ENCODE measurements around the gene FAF2. TPM values are rescaled to one million over a fixed set of nuclear protein-coding genes. Genes with fewer than 3 reads are reported as not detected.

The FAF2 gene
- total and polyA plus RNA-seq, 2 donors (not counting 3 experiments of a cell fraction or from before 2014, with no cell fraction given) = 27.9 to 43.5 TPM

DNA sequence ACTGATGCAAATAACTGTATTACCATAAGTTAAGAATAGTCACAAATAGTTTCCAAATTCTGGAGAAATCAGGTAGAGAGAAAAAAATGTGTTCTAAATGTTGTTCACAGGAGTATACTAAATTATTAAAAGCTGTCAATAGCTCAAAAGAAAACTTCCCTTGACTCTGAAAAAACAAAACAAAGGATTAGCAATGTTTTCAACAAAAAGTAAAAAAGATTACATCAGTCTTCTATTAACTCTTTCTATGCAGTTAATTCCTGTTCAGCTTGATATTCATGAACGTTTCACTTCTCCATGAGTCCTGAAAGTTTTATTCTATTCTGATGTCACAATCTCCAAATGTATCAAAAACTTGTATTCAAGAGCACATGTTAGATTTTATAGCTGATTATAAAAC, 22.4 kb upstream of the FAF2 start:
- dilution Hi-C loops (cut with MboI; ENCODE audit: extremely low pct_ligation_motif_present, low sequenced_read_pairs) (no loop called here), intact Hi-C loops (cut with micrococcal nuclease) (no loop called here)
- no TSS peak for BruUV-seq (replicated peaks)
- Histone ChIP-seq H3K9me3 (replicated peaks; ENCODE audit: control insufficient read depth, insufficient read depth, low read length) (no peaks in the 10 kb centered on the region), H3K4me2 (ENCODE audit: insufficient read depth, low read length) (no peak overlapping the region), H3K9ac (replicated peaks; ENCODE audit: extremely low read depth, insufficient read depth, low read length) (no peak overlapping the region), H3K4me1 (ENCODE audit: control insufficient read depth, extremely low read depth, insufficient read depth, low read length) (peaks cover 14% of the 10 kb centered on the region), H3K27ac (ENCODE audit: insufficient read depth, low read depth, low read length) (no peak overlapping the region), H3K9me1 (replicated peaks; ENCODE audit: control insufficient read depth, extremely low read depth, insufficient read depth, low read length) (no peaks in the 10 kb centered on the region), H4K20me1 (replicated peaks; ENCODE audit: control insufficient read depth, extremely low read depth, insufficient read depth, low read length) (no peaks in the 10 kb centered on the region), H3K4me3 (replicated peaks in 1 of 3; ENCODE audit: insufficient read depth in 1 of 3, low read depth in 1 of 3, low read length in 3 of 3) (no peak overlapping the region), H3K36me3 (ENCODE audit: control insufficient read depth in 2 of 2, extremely low read depth in 1 of 2, insufficient read depth in 2 of 2, low read length in 2 of 2) (no peaks in the 10 kb centered on the region), H3K27me3 (ENCODE audit: control insufficient read depth in 2 of 2, insufficient read depth in 2 of 2, low read length in 2 of 2) (no peaks in the 10 kb centered on the region), H3K79me2 (ENCODE audit: control insufficient read depth, insufficient read depth, low read length) (no peaks in the 10 kb centered on the region), H2AFZ (ENCODE audit: low read depth, low read length) (no peak overlapping the region)
- FAIRE-seq (no peak), DNase-seq (ENCODE audit: low read depth, low spot score) (no peak)
- CTCF ChIA-PET = no interaction called here
- TF ChIP-seq POLR2A (IDR thresholded peaks at IDR 0.05; ENCODE audit: low read depth, low read length) (no peak), POLR2AphosphoS5 (IDR thresholded peaks at IDR 0.05; ENCODE audit: insufficient read depth, low read depth, low read length) (no peak), EZH2 (IDR thresholded peaks at IDR 0.05; ENCODE audit: borderline replicate concordance, low read depth, low read length, severe bottlenecking) (no peak)
- TF ChIP-seq, protein P1, sequence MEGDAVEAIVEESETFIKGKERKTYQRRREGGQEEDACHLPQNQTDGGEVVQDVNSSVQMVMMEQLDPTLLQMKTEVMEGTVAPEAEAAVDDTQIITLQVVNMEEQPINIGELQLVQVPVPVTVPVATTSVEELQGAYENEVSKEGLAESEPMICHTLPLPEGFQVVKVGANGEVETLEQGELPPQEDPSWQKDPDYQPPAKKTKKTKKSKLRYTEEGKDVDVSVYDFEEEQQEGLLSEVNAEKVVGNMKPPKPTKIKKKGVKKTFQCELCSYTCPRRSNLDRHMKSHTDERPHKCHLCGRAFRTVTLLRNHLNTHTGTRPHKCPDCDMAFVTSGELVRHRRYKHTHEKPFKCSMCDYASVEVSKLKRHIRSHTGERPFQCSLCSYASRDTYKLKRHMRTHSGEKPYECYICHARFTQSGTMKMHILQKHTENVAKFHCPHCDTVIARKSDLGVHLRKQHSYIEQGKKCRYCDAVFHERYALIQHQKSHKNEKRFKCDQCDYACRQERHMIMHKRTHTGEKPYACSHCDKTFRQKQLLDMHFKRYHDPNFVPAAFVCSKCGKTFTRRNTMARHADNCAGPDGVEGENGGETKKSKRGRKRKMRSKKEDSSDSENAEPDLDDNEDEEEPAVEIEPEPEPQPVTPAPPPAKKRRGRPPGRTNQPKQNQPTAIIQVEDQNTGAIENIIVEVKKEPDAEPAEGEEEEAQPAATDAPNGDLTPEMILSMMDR (IDR thresholded peaks at IDR 0.05; ENCODE audit: extremely low read depth in 1 of 2, insufficient read depth in 1 of 2, low read depth in 1 of 2, low read length in 2 of 2) = no peak
- POLR2A ChIA-PET = no interaction called here

DNA sequence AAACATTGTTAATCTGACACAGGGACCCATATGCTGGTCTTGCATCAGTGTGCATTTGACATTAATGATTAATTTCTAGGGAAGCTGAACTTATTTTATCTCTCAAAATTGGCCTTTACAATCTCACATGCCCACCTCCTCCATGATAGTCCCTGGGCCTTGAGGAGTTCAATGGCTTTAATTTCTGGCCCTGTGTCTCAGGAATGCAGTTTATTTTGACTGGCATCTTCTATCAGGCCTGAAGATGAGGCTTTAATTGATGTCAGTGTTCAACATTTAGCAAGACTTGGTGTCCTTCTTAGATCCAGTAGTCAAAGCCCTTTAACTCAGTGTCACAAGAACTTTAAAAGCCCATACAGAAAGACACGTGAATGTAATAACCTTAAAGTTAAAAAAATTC, 21.3 kb upstream of the FAF2 start:
- no peak for FAIRE-seq

More for the DNA sequence above, 21.3 kb upstream of the FAF2 start:
- ChIA-PET CTCF (interaction anchor here (1.0 to 1.1 kb wide), 2 partner anchors 21 to 147 kb away, joined by 3 to 4 read pairs; no protein-coding TSS in a partner anchor), POLR2A (no interaction called here)
- no peaks in the 10 kb centered on the region for H3K36me3 ChIP-seq (ENCODE audit: control insufficient read depth in 2 of 2, extremely low read depth in 1 of 2, insufficient read depth in 2 of 2, low read length in 2 of 2)
- H3K27me3 ChIP-seq (ENCODE audit: control insufficient read depth in 2 of 2, insufficient read depth in 2 of 2, low read length in 2 of 2) = no peaks in the 10 kb centered on the region
- TF ChIP-seq EZH2 (IDR thresholded peaks at IDR 0.05; ENCODE audit: borderline replicate concordance, low read depth, low read length, severe bottlenecking) = no peak
- no peak for TF ChIP-seq POLR2A (IDR thresholded peaks at IDR 0.05; ENCODE audit: low read depth, low read length)
- TF ChIP-seq JUN (IDR thresholded peaks at IDR 0.05; ENCODE audit: borderline replicate concordance, insufficient read depth, insufficient read length, low read depth) = no peak
- TF ChIP-seq, protein P1 (IDR thresholded peaks at IDR 0.05; ENCODE audit: extremely low read depth in 1 of 2, insufficient read depth in 1 of 2, low read depth in 1 of 2, low read length in 2 of 2) = no peak
- TF ChIP-seq MYC (IDR thresholded peaks at IDR 0.05; ENCODE audit: low read depth, low read length) = no peak
- TF ChIP-seq POLR2AphosphoS5 (IDR thresholded peaks at IDR 0.05; ENCODE audit: insufficient read depth, low read depth, low read length) = no peak
- no peak for TF ChIP-seq GATA2 (IDR thresholded peaks at IDR 0.05; ENCODE audit: insufficient read depth, insufficient read length, low read depth, low read length)
- TF ChIP-seq, protein P2, sequence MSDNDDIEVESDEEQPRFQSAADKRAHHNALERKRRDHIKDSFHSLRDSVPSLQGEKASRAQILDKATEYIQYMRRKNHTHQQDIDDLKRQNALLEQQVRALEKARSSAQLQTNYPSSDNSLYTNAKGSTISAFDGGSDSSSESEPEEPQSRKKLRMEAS (IDR thresholded peaks at IDR 0.05; ENCODE audit: insufficient read depth, insufficient read length) = no peak
- no peak for TF ChIP-seq FOS (IDR thresholded peaks at IDR 0.05; ENCODE audit: borderline replicate concordance, insufficient read depth, low read length)
- H3K4me3 ChIP-seq (replicated peaks in 1 of 3; ENCODE audit: insufficient read depth in 1 of 3, low read depth in 1 of 3, low read length in 3 of 3) = no peak overlapping the region
- no peak overlapping the region for H3K27ac ChIP-seq (ENCODE audit: insufficient read depth, low read depth, low read length)
- H3K9me1 ChIP-seq (replicated peaks; ENCODE audit: control insufficient read depth, extremely low read depth, insufficient read depth, low read length) = no peaks in the 10 kb centered on the region
- dilution Hi-C loops (cut with MboI; ENCODE audit: extremely low pct_ligation_motif_present, low sequenced_read_pairs) = no loop called here
- no peaks in the 10 kb centered on the region for H3K9me3 ChIP-seq (replicated peaks; ENCODE audit: control insufficient read depth, insufficient read depth, low read length)
- H2AFZ ChIP-seq (ENCODE audit: low read depth, low read length) = no peak overlapping the region
- no peaks in the 10 kb centered on the region for H3K79me2 ChIP-seq (ENCODE audit: control insufficient read depth, insufficient read depth, low read length)
- H4K20me1 ChIP-seq (replicated peaks; ENCODE audit: control insufficient read depth, extremely low read depth, insufficient read depth, low read length) = no peaks in the 10 kb centered on the region
- H3K4me2 ChIP-seq (ENCODE audit: insufficient read depth, low read length) = no peak overlapping the region
- H3K9ac ChIP-seq (replicated peaks; ENCODE audit: extremely low read depth, insufficient read depth, low read length) = no peak overlapping the region
- intact Hi-C loops (cut with micrococcal nuclease) = no loop called here
- no TSS peak for BruUV-seq (replicated peaks)
- peaks cover 14% of the 10 kb centered on the region for H3K4me1 ChIP-seq (ENCODE audit: control insufficient read depth, extremely low read depth, insufficient read depth, low read length)
- DNase-seq (ENCODE audit: low read depth, low spot score) = no peak

All from endothelial cell of umbilical vein (primary cell).